Spleen (tissue), 7 donors: ENCODE measurements around the gene PLPP3.
"Not testable (repeated sequence)": the region's sequence is repeated elsewhere in the genome, so short reads cannot be mapped to it uniquely, and the experiment has no call there.

ENCODE experiments used
- POLR2A ChIP-seq, 3 donors: fragments of 450-650 bp; IDR thresholded peaks; one replicate each; pipeline ENCODE4 v1.5.1; 2017; ENCODE audit warnings: antibody characterized with exemption in 3 of 3, mild to moderate bottlenecking in 1 of 3
- TF ChIP-seq, protein P1 (sequence below), 11 experiments: fragments of 200-600 bp in 7 of 11; fragments of 450-650 bp in 4 of 11; sonication (generic) in 4 of 11; IDR thresholded peaks in 8 of 11; conservative IDR thresholded peaks in 3 of 11; 1 replicate in 7 of 11; 2 replicates in 4 of 11; pipeline versions ENCODE4 v1.4.0 to v1.8.0; 2016 to 2021; ENCODE audit warnings: antibody characterized with exemption in 11 of 11, inconsistent platforms in 4 of 11, mild to moderate bottlenecking in 1 of 11
- donor health status: DM: no; HTN: no; CAD: no; lungs with moderate emphysema.
- donor health status: DM: no; HTN: no; CAD: no.
- donor health status: DM: no; HTN: no; CAD: no.

DNA sequence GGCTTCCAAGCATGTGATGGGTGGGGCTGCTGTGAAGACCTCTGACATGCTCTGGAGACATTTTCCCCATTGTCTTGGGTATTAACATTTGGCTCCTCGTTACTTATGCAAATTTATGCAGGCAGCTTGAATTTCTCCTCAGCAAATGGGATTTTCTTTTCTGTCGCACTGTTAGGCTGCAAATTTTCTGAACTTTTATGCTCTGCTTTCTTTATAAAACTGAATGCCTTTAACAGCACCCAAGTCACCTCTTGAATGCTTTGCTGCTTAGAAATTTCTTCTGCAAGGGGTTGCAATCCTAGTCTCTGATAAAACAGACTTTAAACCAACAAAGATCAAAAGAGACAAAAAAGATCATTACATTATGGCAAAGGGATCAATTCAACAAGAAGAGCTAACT, 30.7 kb upstream of the PLPP3 start:
- TF ChIP-seq, protein P1, sequence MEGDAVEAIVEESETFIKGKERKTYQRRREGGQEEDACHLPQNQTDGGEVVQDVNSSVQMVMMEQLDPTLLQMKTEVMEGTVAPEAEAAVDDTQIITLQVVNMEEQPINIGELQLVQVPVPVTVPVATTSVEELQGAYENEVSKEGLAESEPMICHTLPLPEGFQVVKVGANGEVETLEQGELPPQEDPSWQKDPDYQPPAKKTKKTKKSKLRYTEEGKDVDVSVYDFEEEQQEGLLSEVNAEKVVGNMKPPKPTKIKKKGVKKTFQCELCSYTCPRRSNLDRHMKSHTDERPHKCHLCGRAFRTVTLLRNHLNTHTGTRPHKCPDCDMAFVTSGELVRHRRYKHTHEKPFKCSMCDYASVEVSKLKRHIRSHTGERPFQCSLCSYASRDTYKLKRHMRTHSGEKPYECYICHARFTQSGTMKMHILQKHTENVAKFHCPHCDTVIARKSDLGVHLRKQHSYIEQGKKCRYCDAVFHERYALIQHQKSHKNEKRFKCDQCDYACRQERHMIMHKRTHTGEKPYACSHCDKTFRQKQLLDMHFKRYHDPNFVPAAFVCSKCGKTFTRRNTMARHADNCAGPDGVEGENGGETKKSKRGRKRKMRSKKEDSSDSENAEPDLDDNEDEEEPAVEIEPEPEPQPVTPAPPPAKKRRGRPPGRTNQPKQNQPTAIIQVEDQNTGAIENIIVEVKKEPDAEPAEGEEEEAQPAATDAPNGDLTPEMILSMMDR (IDR thresholded peaks at IDR 0.05 in 8 of 11, conservative IDR thresholded peaks at IDR 0.05 in 3 of 11) = not testable (repeated sequence)
- not testable (repeated sequence) for TF ChIP-seq POLR2A (IDR thresholded peaks at IDR 0.05)
